ENCODE results near the gene SPTBN5. TPM values are rescaled to one million over a fixed set of nuclear protein-coding genes. Genes with fewer than 3 reads are reported as not detected.

The SPTBN5 gene
- total RNA-seq, 2 experiments from 2014 or later: 0.03 to 0.17 TPM

- Histone ChIP-seq H3K4me1 (ENCODE audit: insufficient read depth, low read length, poor library complexity, severe bottlenecking) (no peaks in the 10 kb centered on the region), H4K20me1 (ENCODE audit: insufficient read depth, low read length) (no peaks in the 10 kb centered on the region), H3K79me2 (ENCODE audit: insufficient read depth, low read depth, low read length) (no peaks in the 10 kb centered on the region), H3K9me3 (ENCODE audit: low read length) (no peaks in the 10 kb centered on the region), H2AFZ (ENCODE audit: low read length) (no peak within 1 kb of the TSS), H3K4me2 (ENCODE audit: low read length) (no peak within 1 kb of the TSS), H3K27ac (ENCODE audit: low read depth, low read length, poor library complexity, severe bottlenecking) (no peak within 1 kb of the TSS), H3K9me2 (ENCODE audit: insufficient read depth, low read length) (no peaks in the 10 kb centered on the region), H3K4me3 (ENCODE audit: low read depth, low read length, poor library complexity, severe bottlenecking) (no peak within 1 kb of the TSS), H3K36me3 (ENCODE audit: insufficient read depth, low read length) (no peaks in the 10 kb centered on the region)
- intact Hi-C loops (cut with micrococcal nuclease; ENCODE audit: unreplicated experiment): no loop called here
- TF ChIP-seq EZH2phosphoT487 (IDR thresholded peaks at IDR 0.05; ENCODE audit: borderline replicate concordance, low read depth, low read length): no peak
- TF ChIP-seq CTCF (conservative IDR thresholded peaks at IDR 0.05; ENCODE audit: low read length): no peak
- ChIA-PET CTCF (ENCODE audit: unreplicated experiment) (no interaction called here), POLR2A (interaction anchor here (0.6 kb wide), 1 partner anchor 1189 kb away, joined by 4 read pairs; no protein-coding TSS in a partner anchor)
- BruUV-seq (replicated peaks): no TSS peak
- no peak for DNase-seq (ENCODE audit: low spot score)
Observed at GRCh38 chr15:41838400-41838897, 55.4 kb downstream of the SPTBN5 start, which contains the start of gene PLA2G4B. Gene PLA2G4B (plus strand): TSS chr15:41838847. CDS start chr15:41838914, 67 bp downstream.

DNA sequence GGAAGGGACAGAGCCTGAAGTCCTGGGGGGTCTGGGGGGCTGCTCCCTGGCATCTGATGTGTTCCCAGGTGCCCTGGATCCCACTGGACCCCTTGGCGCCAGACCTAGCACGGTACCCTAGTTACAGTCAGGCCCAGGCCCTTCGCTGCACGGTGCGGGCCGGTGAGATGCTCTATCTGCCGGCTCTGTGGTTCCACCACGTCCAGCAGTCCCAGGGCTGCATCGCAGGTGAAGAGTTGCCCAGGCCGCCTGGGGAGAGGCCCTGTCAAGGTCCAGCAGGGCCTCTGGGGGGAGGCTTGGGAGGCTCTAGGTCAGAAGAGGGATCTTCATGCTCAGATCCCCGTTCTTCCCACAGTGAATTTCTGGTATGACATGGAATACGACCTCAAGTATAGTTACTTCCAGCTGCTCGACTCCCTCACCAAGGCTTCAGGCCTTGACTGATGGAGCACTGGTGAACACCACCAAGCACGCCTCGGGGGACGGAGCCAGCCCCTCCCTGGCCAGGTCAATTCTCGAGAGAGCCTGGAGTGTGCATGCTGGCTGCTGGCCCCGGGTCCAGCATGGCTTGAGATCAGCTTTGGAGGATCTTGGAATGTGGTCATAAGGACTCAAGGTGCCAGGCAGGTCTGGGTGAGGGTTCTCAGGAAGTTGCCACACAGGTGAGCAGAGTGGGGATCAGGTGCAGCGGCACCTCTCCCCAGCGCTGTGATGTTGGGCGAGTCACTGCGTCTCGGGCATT, 57.0 kb downstream of the SPTBN5 start:
- no peaks in the 10 kb centered on the region for H3K79me2 ChIP-seq (ENCODE audit: insufficient read depth, low read depth, low read length)
- no peaks in the 10 kb centered on the region for H4K20me1 ChIP-seq (ENCODE audit: insufficient read depth, low read length)
- ChIA-PET CTCF (ENCODE audit: unreplicated experiment) (no interaction called here), POLR2A (no interaction called here)
- intact Hi-C loops (cut with micrococcal nuclease; ENCODE audit: unreplicated experiment): no loop called here
- no peak overlapping the region for H3K4me2 ChIP-seq (ENCODE audit: low read length)
- H3K9me3 ChIP-seq (ENCODE audit: low read length): no peaks in the 10 kb centered on the region
- H3K36me3 ChIP-seq (ENCODE audit: insufficient read depth, low read length): no peaks in the 10 kb centered on the region
- H3K9me2 ChIP-seq (ENCODE audit: insufficient read depth, low read length): no peaks in the 10 kb centered on the region
- no TSS peak for BruUV-seq (replicated peaks)
- no peak overlapping the region for H2AFZ ChIP-seq (ENCODE audit: low read length)
- no peak for DNase-seq (ENCODE audit: low spot score)
- H3K4me1 ChIP-seq (ENCODE audit: insufficient read depth, low read length, poor library complexity, severe bottlenecking): peaks cover 10% of the 10 kb centered on the region
- H3K27ac ChIP-seq (ENCODE audit: low read depth, low read length, poor library complexity, severe bottlenecking): no peak overlapping the region
- no peak overlapping the region for H3K4me3 ChIP-seq (ENCODE audit: low read depth, low read length, poor library complexity, severe bottlenecking)
- no peak for TF ChIP-seq EZH2phosphoT487 (IDR thresholded peaks at IDR 0.05; ENCODE audit: borderline replicate concordance, low read depth, low read length)
- no peak for TF ChIP-seq CTCF (conservative IDR thresholded peaks at IDR 0.05; ENCODE audit: low read length)

DNA sequence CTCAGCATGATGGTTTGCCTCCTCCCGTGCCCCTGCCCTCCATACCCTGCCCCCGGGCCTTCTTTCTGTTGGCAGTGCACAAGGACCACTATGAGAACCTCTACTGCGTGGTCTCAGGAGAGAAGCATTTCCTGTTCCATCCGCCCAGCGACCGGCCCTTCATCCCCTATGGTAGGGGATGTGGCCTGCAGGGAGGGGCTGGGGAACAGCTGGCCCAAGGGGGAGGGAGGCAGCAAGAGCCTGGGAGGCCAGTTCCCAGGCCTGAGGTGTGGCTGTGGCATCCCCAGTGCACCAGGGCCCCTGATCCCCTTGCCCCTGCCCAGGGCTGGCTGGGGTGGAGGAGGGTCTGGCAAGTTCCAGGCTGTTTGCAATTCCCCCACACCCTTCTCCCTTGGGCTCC, 57.8 kb downstream of the SPTBN5 start:
- intact Hi-C loops (cut with micrococcal nuclease; ENCODE audit: unreplicated experiment): no loop called here
- H3K9me3 ChIP-seq (ENCODE audit: low read length): no peaks in the 10 kb centered on the region
- TF ChIP-seq CTCF (conservative IDR thresholded peaks at IDR 0.05; ENCODE audit: low read length): no peak
- no peak for TF ChIP-seq EZH2phosphoT487 (IDR thresholded peaks at IDR 0.05; ENCODE audit: borderline replicate concordance, low read depth, low read length)
- H4K20me1 ChIP-seq (ENCODE audit: insufficient read depth, low read length): no peaks in the 10 kb centered on the region
- H3K79me2 ChIP-seq (ENCODE audit: insufficient read depth, low read depth, low read length): no peaks in the 10 kb centered on the region
- CTCF ChIA-PET (ENCODE audit: unreplicated experiment): no interaction called here
- no TSS peak for BruUV-seq (replicated peaks)
- no peak overlapping the region for H3K4me3 ChIP-seq (ENCODE audit: low read depth, low read length, poor library complexity, severe bottlenecking)
- no peak overlapping the region for H3K4me2 ChIP-seq (ENCODE audit: low read length)
- H3K27ac ChIP-seq (ENCODE audit: low read depth, low read length, poor library complexity, severe bottlenecking): no peak overlapping the region
- no peak for DNase-seq (ENCODE audit: low spot score)
- no peaks in the 10 kb centered on the region for H3K9me2 ChIP-seq (ENCODE audit: insufficient read depth, low read length)
- H2AFZ ChIP-seq (ENCODE audit: low read length): no peak overlapping the region
- H3K4me1 ChIP-seq (ENCODE audit: insufficient read depth, low read length, poor library complexity, severe bottlenecking): peaks cover 10% of the 10 kb centered on the region
- no peaks in the 10 kb centered on the region for H3K36me3 ChIP-seq (ENCODE audit: insufficient read depth, low read length)
- POLR2A ChIA-PET: no interaction called here
